Choroid plexus epithelial cell (primary cell): ENCODE data around the gene PNCK.

Source experiments
- DNase-seq: peaks from one replicate; pipeline ENCODE4 v3.0.0-alpha.2; 2010; ENCODE audit warnings: low read depth
- H3K4me3 ChIP-seq: 2 replicates; pipeline ENCODE4 v1.5.1; 2011; ENCODE audit warnings: low read depth, mild to moderate bottlenecking, control low read depth, low read length, moderate library complexity
- TF ChIP-seq, protein P1 (sequence below): conservative IDR thresholded peaks from 2 replicates; pipeline ENCODE4 v1.5.1; 2011; ENCODE audit warnings: low read depth, mild to moderate bottlenecking, control low read depth, inconsistent platforms, low read length, moderate library complexity

Gene PNCK

DNA sequence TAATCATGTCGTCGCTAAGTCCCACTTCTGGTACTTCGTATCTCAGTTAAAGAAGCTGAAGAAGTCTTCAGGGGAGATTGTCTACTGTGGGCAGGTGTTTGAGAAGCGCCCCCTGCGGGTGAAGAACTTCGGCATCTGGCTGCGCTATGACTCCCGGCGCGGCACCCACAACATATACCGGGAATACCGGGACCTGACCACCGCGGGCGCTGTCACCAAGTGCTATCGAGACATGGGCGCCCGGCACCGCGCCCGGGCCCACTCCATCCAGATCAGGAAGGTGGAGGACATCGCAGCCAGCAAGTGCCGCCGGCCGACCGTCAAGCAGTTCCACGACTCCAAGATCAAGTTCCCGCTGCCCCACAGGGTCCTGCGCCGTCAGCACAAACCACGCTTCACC is 11.3 kb downstream of the PNCK start:
- TF ChIP-seq, protein P1, sequence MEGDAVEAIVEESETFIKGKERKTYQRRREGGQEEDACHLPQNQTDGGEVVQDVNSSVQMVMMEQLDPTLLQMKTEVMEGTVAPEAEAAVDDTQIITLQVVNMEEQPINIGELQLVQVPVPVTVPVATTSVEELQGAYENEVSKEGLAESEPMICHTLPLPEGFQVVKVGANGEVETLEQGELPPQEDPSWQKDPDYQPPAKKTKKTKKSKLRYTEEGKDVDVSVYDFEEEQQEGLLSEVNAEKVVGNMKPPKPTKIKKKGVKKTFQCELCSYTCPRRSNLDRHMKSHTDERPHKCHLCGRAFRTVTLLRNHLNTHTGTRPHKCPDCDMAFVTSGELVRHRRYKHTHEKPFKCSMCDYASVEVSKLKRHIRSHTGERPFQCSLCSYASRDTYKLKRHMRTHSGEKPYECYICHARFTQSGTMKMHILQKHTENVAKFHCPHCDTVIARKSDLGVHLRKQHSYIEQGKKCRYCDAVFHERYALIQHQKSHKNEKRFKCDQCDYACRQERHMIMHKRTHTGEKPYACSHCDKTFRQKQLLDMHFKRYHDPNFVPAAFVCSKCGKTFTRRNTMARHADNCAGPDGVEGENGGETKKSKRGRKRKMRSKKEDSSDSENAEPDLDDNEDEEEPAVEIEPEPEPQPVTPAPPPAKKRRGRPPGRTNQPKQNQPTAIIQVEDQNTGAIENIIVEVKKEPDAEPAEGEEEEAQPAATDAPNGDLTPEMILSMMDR, result peak; percentile 59
- DNase-seq, result peak; percentile 39
- H3K4me3 ChIP-seq, result no peak overlapping the region

DNA sequence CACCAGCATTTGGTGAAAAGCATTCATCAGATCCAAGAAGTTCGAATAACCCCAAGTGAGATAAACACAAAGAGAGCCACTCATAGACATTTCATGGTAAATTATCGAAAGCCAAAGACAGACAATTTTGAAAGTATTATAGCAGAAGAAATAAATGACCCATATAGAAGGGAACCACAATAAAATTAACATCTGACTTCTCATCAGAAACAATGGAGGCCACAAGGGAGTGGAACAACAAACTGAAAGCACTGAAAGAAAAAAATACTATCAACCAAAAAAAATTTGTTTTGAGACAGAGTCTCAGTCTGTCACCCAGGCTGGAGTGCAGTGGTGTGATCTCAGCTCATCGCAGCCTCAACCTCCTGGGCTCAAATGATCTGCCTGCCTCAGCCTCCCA is 14.3 kb downstream of the PNCK start:
- no peak overlapping the region for H3K4me3 ChIP-seq
- DNase-seq, result no peak
- TF ChIP-seq, protein P1, result no peak

DNA sequence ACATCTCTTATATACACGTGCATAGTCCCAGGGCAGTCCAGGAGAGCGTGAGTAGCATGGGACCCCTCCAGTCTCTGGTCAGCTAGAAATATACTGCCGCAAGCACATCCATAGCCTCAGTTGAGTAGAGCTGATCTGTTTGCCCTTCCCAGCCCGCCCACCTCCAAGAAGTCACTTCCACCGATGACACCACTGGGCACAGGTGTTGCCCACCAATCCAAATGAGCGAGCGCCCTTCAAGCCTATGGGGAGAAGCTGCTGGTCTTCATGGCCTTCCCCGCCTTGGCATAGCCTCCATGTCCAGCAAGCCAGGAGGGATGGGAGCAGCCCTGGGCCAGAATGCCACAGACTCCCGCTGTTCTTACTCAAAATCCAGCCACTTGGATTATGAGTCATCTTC is 16.5 kb downstream of the PNCK start:
- no peak overlapping the region for H3K4me3 ChIP-seq
- DNase-seq, result no peak
- TF ChIP-seq, protein P1, result no peak

DNA sequence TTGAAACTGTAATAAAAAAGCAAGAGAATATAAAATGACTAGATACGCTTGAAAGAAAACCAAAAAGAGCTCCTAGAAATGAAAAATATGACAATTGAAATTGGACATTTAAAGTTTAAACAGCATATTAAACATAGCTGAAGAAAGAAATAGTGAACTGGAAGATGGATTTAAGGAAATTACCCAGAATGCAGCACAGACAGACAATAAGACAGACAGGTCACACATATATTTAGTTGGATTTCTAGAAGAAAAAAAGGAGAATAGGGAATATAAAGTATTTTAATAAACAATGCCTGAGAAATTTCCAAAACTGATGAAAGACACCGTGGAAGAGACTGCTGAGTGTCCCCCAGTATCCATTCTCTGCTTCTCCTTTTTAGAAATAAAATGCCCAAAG is 20.1 kb downstream of the PNCK start:
- no peak overlapping the region for H3K4me3 ChIP-seq
- no peak for DNase-seq
- TF ChIP-seq, protein P1, result no peak

DNA sequence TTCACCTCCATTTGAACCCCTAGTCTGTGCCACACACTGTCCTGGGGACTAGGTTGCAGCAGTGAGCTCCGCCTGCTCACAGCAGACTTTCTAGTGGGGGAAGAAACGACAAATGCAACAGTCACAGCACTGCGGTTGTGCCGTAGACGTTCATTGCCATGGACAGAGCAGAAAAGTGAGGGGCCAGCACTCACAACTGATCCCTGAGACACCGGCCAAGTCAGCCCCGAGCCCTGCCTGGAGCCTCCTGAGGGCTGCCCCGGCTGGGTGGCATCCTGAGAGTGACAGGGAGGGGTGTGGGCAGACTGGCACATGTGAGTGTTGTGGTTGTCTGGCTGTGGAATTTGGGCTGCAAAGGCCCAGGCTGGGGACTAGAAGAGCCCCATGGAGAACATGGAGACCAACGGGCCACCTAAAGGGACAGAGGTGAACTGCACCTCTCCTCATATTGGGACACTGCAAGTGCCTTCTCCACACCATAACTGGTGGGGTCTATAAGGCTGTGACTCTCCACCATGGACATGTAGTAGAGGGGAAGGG is 22.0 kb downstream of the PNCK start:
- TF ChIP-seq, protein P1, result peak; percentile 38
- H3K4me3 ChIP-seq, result no peak overlapping the region
- no peak for DNase-seq

DNA sequence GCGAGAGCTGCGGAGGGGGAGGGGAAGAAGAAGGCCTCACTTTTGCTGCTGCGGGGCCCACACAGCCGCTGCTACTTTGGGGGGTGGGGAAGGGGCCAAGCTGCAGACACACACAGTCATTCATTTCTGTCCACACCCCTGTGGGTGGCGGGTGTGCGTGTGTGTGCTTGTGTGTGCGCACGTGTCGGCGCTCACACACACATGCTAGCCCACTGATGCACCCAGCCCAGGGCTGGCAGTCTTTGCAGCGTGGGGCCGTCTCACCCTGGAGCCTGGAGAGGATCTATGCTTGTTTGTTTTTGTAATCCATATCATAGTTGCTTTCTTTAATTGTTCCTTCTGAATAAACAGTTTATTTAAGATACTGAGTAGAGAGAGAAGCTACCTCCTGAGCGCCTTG is 22.7 kb downstream of the PNCK start:
- no peak overlapping the region for H3K4me3 ChIP-seq
- DNase-seq, result no peak
- TF ChIP-seq, protein P1, result no peak
